Mammary epithelial cell (primary cell): ENCODE measurements around the gene RASSF8.

Experiments used
- CTCF ChIP-seq, 2 donors: IDR thresholded peaks in 1 of 2; conservative IDR thresholded peaks in 1 of 2; 2 replicates each; pipeline ENCODE4 v1.5.1; 2011 to 2012; ENCODE audit warnings: inconsistent platforms in 2 of 2, low read length in 2 of 2, mild to moderate bottlenecking in 2 of 2, control low read depth in 1 of 2, low read depth in 1 of 2; ENCODE audit not compliant: insufficient read depth in 1 of 2; ENCODE audit errors: extremely low read depth in 1 of 2
- EZH2 ChIP-seq: IDR thresholded peaks from 2 replicates; pipeline ENCODE4 v1.6.1; 2012; ENCODE audit warnings: low read length, inconsistent platforms, borderline replicate concordance

DNA sequence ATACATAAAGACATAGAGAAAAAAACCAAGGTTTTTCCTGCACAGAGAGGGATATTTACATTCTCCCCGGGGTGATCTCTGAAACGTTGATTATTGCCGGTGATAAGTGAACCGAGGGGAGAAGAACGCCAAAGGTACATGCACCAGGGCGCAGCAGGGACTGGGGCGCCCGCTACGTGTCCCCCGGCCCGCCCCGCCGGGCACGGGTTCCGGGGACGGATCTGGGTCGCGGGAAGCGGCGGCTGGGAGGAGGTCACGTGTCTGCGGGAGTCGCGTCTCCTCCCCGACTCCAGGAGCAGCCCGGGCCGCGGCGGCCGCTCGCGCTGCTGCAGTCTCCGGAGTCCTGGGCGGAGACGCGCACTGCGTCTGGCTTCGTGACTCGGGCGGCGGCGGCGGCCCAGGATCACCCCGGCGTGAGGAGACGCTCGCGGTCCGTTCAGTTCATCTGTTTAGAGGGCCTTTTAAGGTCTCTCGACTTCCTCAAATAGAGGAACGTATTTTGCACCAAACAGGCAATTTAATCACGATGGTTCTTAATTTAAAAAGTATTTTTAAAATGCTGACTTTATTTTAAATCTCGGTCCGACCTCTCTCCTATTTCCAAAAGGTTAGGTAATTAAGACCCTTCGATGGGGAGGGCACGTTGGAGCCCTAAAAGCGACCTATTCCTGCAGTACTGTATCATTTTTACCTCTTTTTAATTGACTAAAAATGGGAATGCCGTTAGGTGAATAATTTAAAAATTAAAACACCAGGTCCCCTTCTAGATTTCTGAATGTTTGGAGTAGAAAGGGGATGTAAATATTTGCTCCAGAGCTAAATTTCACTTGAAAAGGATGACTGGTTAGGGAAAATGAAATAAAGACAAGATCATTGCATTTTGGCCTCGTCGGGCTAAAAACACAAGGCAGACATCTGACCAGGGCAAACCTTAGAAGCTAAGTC, 168.1 kb downstream of the RASSF8 start:
- TF ChIP-seq CTCF (conservative IDR thresholded peaks at IDR 0.05 in 1 of 2, IDR thresholded peaks at IDR 0.05 in 1 of 2; ENCODE audit: extremely low read depth in 1 of 2, insufficient read depth in 1 of 2, low read depth in 1 of 2, low read length in 2 of 2), result peak in 1 of 2 donors; percentile 24
- no peak for TF ChIP-seq EZH2
